NCI-H1092 (cell line): ENCODE measurements around the gene OR1S2.
"Not testable (repeated sequence)": the region's sequence is repeated elsewhere in the genome, so short reads cannot be mapped to it uniquely, and the experiment has no call there.

Experiments used
- DNase-seq: peaks from one replicate; lab custom pipeline; 2025; lab: John Stamatoyannopoulos, UW

Gene OR1S2

GRCh38 chr11:58204042-58204441 lies at the start of gene OR1S2:
TSS of gene OR1S2 (minus strand) at chr11:58204142. CDS start at chr11:58204142, 0 bp downstream.
- DNase-seq, result no peak

GRCh38 chr11:58243954-58244353 lies 40.0 kb upstream of the OR1S2 start:
- no peak for DNase-seq

- no peak for DNase-seq
These were observed 24.1 kb upstream of the OR1S2 start for GRCh38 chr11:58227956-58228615.

- DNase-seq, result no peak
These were observed 18.8 kb upstream of the OR1S2 start for GRCh38 chr11:58222721-58223120.

GRCh38 chr11:58216476-58216875 lies 12.5 kb upstream of the OR1S2 start:
- no peak for DNase-seq

GRCh38 chr11:58212420-58212819 lies 8.5 kb upstream of the OR1S2 start, which contains the start of gene OR1S1:
TSS of gene OR1S1 (plus strand) at chr11:58212720.
- not testable (repeated sequence) for DNase-seq

GRCh38 chr11:58199271-58199670 lies 4.7 kb downstream of the OR1S2 start:
- no peak for DNase-seq

- no peak for DNase-seq
These were observed 8.0 kb downstream of the OR1S2 start for GRCh38 chr11:58195939-58196338.

- no peak for DNase-seq
These were observed 10.6 kb downstream of the OR1S2 start for GRCh38 chr11:58193391-58193790.

- no peak for DNase-seq
These were observed 11.7 kb downstream of the OR1S2 start for GRCh38 chr11:58192229-58192628.

- no peak for DNase-seq
These were observed 15.2 kb downstream of the OR1S2 start, which contains the start of gene OR9Q2 for GRCh38 chr11:58188770-58189169. TSS of gene OR9Q2 (plus strand) at chr11:58189070. CDS start at chr11:58190491, 1,421 bp downstream.

GRCh38 chr11:58186938-58187337 lies 17.0 kb downstream of the OR1S2 start:
- no peak for DNase-seq

- no peak for DNase-seq
These were observed 24.3 kb downstream of the OR1S2 start for GRCh38 chr11:58179648-58180047.

GRCh38 chr11:58178444-58178843 lies 25.5 kb downstream of the OR1S2 start:
- DNase-seq, result no peak

- DNase-seq, result no peak
These were observed 26.4 kb downstream of the OR1S2 start for GRCh38 chr11:58177409-58178054.

- no peak for DNase-seq
These were observed 38.3 kb downstream of the OR1S2 start for GRCh38 chr11:58165504-58166106.

- DNase-seq, result no peak
These were observed 39.0 kb downstream of the OR1S2 start for GRCh38 chr11:58164990-58165389.

- no peak for DNase-seq
These were observed 39.6 kb downstream of the OR1S2 start for GRCh38 chr11:58164389-58164788.
